Stimulated activated CD8-positive, alpha-beta memory T cell treated with anti-CD3 and anti-CD28 coated beads, Interleukin-15, amount 100 ng/mL, for 1 hour (primary cell): Measurements from ENCODE around the gene CNOT10.
"Not testable (repeated sequence)": the region's sequence is repeated elsewhere in the genome, so short reads cannot be mapped to it uniquely, and the experiment has no call there.

Experiments used
- DNase-seq: peaks from one replicate; pipeline ENCODE4 v3.0.0-alpha.2; 2020; ENCODE audit warnings: low read depth

The CNOT10 gene

GRCh38 chr3:32696523-32696922 lies 11.5 kb downstream of the CNOT10 start:
- no peak for DNase-seq

GRCh38 chr3:32698506-32698905 lies 13.5 kb downstream of the CNOT10 start:
- DNase-seq = no peak

- no peak for DNase-seq
Measured at GRCh38 chr3:32699429-32699828, 14.4 kb downstream of the CNOT10 start.

GRCh38 chr3:32700244-32700643 lies 15.3 kb downstream of the CNOT10 start:
- no peak for DNase-seq

GRCh38 chr3:32703491-32703972 lies 18.5 kb downstream of the CNOT10 start:
- no peak for DNase-seq

GRCh38 chr3:32705232-32705631 lies 20.2 kb downstream of the CNOT10 start:
- no peak for DNase-seq

GRCh38 chr3:32706348-32707025 lies 21.5 kb downstream of the CNOT10 start:
- no peak for DNase-seq

GRCh38 chr3:32707026-32707370 lies 22.0 kb downstream of the CNOT10 start:
- DNase-seq = no peak

GRCh38 chr3:32708672-32709283 lies 23.8 kb downstream of the CNOT10 start:
- no peak for DNase-seq

- DNase-seq = no peak
Measured at GRCh38 chr3:32709346-32709745, 24.4 kb downstream of the CNOT10 start.

- DNase-seq = no peak
Measured at GRCh38 chr3:32712506-32713055, 27.6 kb downstream of the CNOT10 start.

GRCh38 chr3:32713181-32713580 lies 28.2 kb downstream of the CNOT10 start:
- no peak for DNase-seq

- DNase-seq = no peak
Measured at GRCh38 chr3:32719335-32719734, 34.3 kb downstream of the CNOT10 start.

- no peak for DNase-seq
Measured at GRCh38 chr3:32719931-32720330, 34.9 kb downstream of the CNOT10 start.

- no peak for DNase-seq
Measured at GRCh38 chr3:32725721-32726120, 40.7 kb downstream of the CNOT10 start.

- no peak for DNase-seq
Measured at GRCh38 chr3:32733631-32734229, 48.7 kb downstream of the CNOT10 start.

- DNase-seq = no peak
Measured at GRCh38 chr3:32734756-32735155, 49.8 kb downstream of the CNOT10 start.

- DNase-seq = not testable (repeated sequence)
Measured at GRCh38 chr3:32743470-32743869, 58.5 kb downstream of the CNOT10 start.

GRCh38 chr3:32743934-32744333 lies 58.9 kb downstream of the CNOT10 start:
- DNase-seq = no peak

GRCh38 chr3:32751377-32751776 lies 66.4 kb downstream of the CNOT10 start:
- DNase-seq = no peak

GRCh38 chr3:32755761-32756160 lies 70.8 kb downstream of the CNOT10 start:
- no peak for DNase-seq

GRCh38 chr3:32757618-32758374 lies 72.8 kb downstream of the CNOT10 start:
- no peak for DNase-seq

GRCh38 chr3:32758375-32758753 lies 73.4 kb downstream of the CNOT10 start:
- DNase-seq = no peak
